ENCODE measurements around the gene RALGPS2.
"Not testable (repeated sequence)": the region's sequence is repeated elsewhere in the genome, so short reads cannot be mapped to it uniquely, and the experiment has no call there.

The RALGPS2 gene

GRCh38 chr1:178938101-178938958 is 213.3 kb downstream of the RALGPS2 start:
- no peak overlapping the region for H3K27ac ChIP-seq
- no peak for DNase-seq (ENCODE audit: low read depth, low spot score)

DNA sequence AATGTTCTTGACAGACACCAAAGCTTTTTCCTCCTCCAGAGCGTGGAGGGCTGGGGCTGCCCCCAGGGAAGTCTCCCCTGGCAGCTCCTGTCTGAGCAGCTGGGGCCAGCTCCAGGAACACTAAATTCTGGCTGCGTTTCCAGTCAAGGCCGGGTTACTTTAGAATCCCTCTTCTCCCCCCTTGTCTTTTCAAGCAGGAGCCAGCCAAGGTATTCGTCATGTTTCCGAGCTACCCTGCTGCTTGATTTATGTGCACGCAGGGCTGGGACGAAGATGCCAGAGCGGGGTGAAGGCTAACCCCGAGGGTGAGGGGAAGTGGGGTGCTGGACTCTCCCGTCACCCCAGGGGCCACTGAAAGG is 213.9 kb downstream of the RALGPS2 start:
- DNase-seq (ENCODE audit: low read depth, low spot score) = no peak
- H3K27ac ChIP-seq = no peak overlapping the region

GRCh38 chr1:178939338-178940067 is 214.5 kb downstream of the RALGPS2 start:
- DNase-seq (ENCODE audit: low read depth, low spot score) = no peak
- no peak overlapping the region for H3K27ac ChIP-seq

DNA sequence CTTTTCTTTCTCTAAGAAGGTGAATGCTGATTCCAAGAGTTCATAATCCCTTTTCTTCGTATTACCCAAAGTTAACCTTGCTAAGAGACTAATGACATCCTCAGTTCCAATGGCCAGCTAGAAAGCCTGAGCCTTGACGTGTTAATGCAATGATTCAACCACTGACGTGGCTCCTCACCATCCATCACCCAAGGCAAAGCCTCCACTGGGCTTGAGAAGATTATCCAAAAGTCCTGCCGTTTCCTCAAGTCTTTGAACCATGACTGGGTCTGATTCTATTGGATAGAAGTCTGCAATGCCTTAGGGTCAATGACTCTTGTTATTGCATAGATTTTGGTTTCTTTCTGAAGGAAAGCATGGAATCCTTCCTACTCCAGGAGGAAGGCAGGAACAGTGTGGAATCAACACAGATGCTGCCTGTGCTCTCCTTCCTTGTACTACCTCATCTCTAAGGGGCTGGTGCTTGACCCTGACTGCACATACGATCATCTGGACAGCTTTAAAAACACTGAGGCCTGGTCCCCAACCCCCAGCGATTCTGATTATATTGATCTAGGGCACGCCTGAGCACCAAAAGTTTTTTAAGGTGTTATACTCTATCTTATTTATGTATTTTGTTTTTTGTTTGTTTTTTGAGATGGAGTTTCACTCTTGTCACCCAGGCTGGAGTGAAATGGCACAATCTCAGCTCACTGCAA is 215.2 kb downstream of the RALGPS2 start:
- DNase-seq (ENCODE audit: low read depth, low spot score) = no peak

DNA sequence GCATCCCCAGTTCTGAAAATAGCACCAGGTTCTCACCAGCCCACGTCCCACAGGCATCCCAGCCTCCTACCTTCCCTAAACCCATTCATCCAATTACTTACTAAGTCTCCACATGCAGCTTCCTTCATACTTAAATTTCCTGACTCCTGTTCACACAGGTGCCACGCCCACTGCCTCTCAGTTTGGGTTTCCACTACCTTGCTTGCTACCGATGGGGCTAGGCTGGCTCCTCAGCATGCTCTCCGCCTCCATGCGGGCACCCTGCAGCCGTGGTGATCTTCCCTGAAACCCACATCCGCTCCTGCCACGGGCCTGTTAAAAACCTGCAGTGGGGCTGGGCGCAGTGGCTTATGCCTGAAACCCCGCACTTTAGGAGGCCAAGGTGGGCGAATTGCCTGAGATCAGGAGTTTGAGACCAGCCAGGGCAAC is 216.2 kb downstream of the RALGPS2 start:
- DNase-seq (ENCODE audit: low read depth, low spot score) = no peak

More for the DNA sequence above, 215.2 kb downstream of the RALGPS2 start:
- H3K27ac ChIP-seq = no peak overlapping the region

GRCh38 chr1:178941849-178942248 is 216.8 kb downstream of the RALGPS2 start:
- DNase-seq (ENCODE audit: low read depth, low spot score) = no peak
- H3K27ac ChIP-seq = no peak overlapping the region

More for the DNA sequence above, 216.2 kb downstream of the RALGPS2 start:
- no peak overlapping the region for H3K27ac ChIP-seq

- DNase-seq (ENCODE audit: low read depth, low spot score) = no peak
- no peak overlapping the region for H3K27ac ChIP-seq
Observed at GRCh38 chr1:178942285-178943198, 217.5 kb downstream of the RALGPS2 start.

DNA sequence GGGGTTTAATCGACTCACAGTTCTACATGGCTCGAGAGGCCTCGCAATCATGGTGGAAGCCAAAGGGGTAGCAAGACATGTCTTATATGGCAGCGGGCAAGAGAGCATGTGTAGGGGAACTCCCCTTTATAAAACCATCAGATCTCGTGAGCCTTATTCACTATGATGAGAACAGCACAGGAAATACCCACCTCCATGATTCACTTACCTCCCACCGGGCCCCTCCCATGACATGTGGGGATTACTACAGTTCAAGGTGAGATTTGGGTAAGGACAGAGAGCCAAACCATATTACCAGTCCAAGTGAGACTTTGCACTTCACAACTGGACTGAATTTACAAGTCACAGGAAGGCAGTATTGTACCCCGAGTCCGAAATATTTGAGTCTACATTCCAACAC is 219.7 kb downstream of the RALGPS2 start:
- DNase-seq (ENCODE audit: low read depth, low spot score) = no peak
- H3K27ac ChIP-seq = no peak overlapping the region

GRCh38 chr1:178945763-178946266 is 220.8 kb downstream of the RALGPS2 start:
- no peak overlapping the region for H3K27ac ChIP-seq
- DNase-seq (ENCODE audit: low read depth, low spot score) = no peak

DNA sequence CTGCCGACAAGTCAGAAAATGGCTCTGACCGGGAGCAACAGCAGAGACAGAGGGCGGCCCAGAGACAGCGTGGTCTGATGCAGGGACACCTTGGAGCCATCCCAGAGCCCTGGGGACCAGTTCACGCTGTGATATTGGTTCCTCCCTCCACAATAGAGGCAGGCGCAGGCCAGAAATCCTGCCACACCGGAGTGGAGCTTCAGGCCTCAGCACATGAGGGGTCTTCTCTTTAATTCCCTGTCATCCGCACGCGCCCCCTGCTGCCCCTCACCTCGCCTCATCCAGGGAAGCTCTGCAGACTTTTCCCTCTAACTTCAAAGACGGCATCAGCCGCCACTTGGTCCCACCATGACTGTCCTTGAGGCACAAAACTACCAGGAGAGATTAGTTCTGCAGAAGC is 221.4 kb downstream of the RALGPS2 start:
- no peak overlapping the region for H3K27ac ChIP-seq
- no peak for DNase-seq (ENCODE audit: low read depth, low spot score)

GRCh38 chr1:178946855-178947676 is 222.0 kb downstream of the RALGPS2 start:
- H3K27ac ChIP-seq = no peak overlapping the region
- no peak for DNase-seq (ENCODE audit: low read depth, low spot score)

- no peak for DNase-seq (ENCODE audit: low read depth, low spot score)
- H3K27ac ChIP-seq = no peak overlapping the region
Observed at GRCh38 chr1:178947677-178947981, 222.6 kb downstream of the RALGPS2 start.

DNA sequence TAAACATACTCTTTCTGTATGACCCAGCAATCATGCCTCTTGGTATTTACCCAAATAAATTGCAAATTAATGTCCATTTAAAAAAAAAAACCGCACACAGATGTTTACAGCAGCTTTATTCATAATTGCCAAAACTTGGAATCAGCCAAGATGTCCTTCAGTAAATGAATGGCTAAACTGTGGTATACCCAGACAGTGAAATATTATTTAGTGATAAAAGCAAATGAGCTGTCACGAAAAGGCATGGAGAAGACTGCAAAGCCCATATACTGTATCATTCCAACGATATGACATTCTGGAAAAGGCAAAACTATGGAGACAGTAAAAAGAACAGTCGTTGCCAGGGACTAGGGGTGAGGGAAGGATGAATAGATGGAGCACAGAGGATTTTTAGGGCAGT is 223.6 kb downstream of the RALGPS2 start:
- no peak for DNase-seq (ENCODE audit: low read depth, low spot score)
- H3K27ac ChIP-seq = no peak overlapping the region

DNA sequence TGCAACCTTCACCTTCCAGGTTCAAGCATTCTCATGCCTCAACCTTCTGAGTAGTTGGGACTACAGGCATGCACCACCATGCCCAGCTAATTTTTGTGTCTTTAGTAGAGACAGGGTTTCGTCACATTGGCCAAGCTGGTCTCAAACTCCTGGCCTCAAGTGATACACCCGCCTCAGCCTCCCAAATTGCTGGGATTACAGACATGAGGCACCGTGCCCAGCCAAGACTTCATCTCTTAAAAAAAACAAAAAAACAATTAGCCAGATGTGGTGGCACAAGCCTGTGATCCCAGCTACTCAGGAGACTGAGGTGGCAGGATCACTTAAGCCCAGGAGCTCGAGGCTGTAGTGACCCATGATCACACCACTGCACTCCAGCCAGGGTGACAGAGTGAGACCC is 224.8 kb downstream of the RALGPS2 start:
- not testable (repeated sequence) for DNase-seq (ENCODE audit: low read depth, low spot score); H3K27ac ChIP-seq

- H3K27ac ChIP-seq = no peak overlapping the region
- no peak for DNase-seq (ENCODE audit: low read depth, low spot score)
Observed at GRCh38 chr1:178951600-178951999, 226.6 kb downstream of the RALGPS2 start.

DNA sequence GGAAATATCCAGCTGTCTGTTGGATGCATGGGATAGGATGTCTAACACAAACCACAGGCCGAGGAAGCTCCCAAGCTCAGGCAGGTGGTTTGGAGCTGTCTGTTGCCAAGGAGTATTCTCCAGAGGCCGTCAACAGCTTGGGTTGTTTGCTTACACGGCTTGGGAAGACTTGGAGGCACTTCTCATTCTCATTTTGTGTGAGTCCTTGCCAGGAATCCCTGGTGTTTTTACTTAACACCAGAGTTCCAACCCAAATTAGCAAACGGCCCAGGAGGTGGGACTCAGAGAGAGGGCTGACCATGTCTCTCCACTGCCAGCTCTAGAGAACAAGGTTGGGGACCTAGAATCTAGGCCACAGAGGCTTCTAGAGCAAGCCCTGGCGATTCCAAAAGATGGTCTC is 228.0 kb downstream of the RALGPS2 start:
- H3K27ac ChIP-seq = no peak overlapping the region
- DNase-seq (ENCODE audit: low read depth, low spot score) = no peak

DNA sequence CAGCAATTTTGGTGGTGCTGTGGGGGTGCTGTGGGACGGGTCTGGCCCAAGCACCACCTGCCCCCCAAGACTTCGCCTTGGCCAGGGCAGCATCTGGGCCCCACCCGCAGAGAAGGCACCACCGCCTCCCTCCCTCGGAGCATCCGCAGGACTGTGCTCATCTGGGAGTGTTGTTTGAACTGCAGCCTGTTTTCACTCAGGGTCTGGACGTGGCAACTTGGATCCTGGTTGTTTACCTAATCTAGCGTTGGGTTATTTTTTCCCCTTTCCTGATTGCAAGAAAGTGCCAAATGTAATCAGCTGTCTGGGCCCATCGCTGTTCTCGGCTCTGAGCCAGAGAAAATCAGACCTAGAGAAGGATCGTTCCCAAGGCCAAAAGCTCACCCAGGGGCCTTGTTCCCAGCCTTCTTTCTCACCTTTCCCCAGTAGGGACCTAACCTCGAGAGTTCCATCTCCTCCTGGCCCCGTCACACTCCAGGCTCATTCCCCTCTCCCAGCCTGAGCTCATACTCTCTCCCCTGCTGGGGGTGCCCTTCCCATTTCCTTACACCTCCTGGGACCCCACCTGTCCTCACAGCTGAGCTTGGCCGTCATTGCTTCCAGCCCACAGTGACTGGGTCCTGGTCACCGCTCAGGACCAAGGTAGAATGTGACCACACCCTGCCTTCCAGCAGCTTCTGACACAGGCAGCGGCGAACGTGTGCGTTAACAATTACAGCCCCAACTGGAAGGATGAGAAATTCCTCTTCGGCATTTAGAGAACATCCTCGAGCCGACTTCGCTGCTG is 228.7 kb downstream of the RALGPS2 start:
- no peak for DNase-seq (ENCODE audit: low read depth, low spot score)

GRCh38 chr1:178954325-178954690 is 229.3 kb downstream of the RALGPS2 start:
- no peak for DNase-seq (ENCODE audit: low read depth, low spot score)

More for the DNA sequence above, 228.7 kb downstream of the RALGPS2 start:
- no peak overlapping the region for H3K27ac ChIP-seq

More at GRCh38 chr1:178954325-178954690, 229.3 kb downstream of the RALGPS2 start:
- no peak overlapping the region for H3K27ac ChIP-seq

All from epithelial cell of prostate (primary cell).